SK-N-MC (cell line): ENCODE measurements around the gene EFCAB11.

ENCODE experiments used
- DNase-seq: peaks from one replicate; pipeline ENCODE4 v3.0.0-alpha.2; 2011; ENCODE audit warnings: low read depth, low spot score
- H3K27ac ChIP-seq: fragments of 200-600 bp; sonication (generic); 2 replicates; pipeline ENCODE4 v1.5.1; 2016; ENCODE audit warnings: mixed run types
- H3K36me3 ChIP-seq: fragments of 200-600 bp; sonication (generic); 2 replicates; pipeline ENCODE4 v1.6.1; 2017; ENCODE audit warnings: antibody characterized with exemption, low read length, mixed read lengths; ENCODE audit not compliant: insufficient read depth
- H3K4me3 ChIP-seq: fragments of 200-600 bp; sonication (generic); 2 replicates; pipeline ENCODE4 v1.5.1; 2016
- H3K9ac ChIP-seq: fragments of 200-600 bp; sonication (generic); 2 replicates; pipeline ENCODE4 v1.8.0; 2017; ENCODE audit warnings: mixed run types, mixed read lengths; ENCODE audit not compliant: insufficient read length
- H3K9me3 ChIP-seq: fragments of 200-600 bp; sonication (generic); 2 replicates; pipeline ENCODE4 v1.6.1; 2017; ENCODE audit warnings: low read depth, mild to moderate bottlenecking, antibody characterized with exemption, low read length, moderate library complexity, mixed read lengths
- EZH2 ChIP-seq: fragments of 200-600 bp; sonication (generic); IDR thresholded peaks from one replicate; pipeline ENCODE4 v1.6.1; 2017; ENCODE audit warnings: antibody characterized with exemption
- FOXP2 ChIP-seq: optimal IDR thresholded peaks from 2 replicates; pipeline ENCODE3; 2011; ENCODE audit warnings: mild to moderate bottlenecking, moderate library complexity; ENCODE audit not compliant: insufficient read depth; ENCODE audit errors: extremely low read length, control extremely low read depth
- POLR2AphosphoS5 ChIP-seq: IDR thresholded peaks from 2 replicates; pipeline ENCODE4 v1.6.1; 2012; ENCODE audit warnings: mild to moderate bottlenecking, low read depth, low read length, borderline replicate concordance

The EFCAB11 gene

GRCh38 chr14:89953602-89954001 lies 928 bp downstream of the EFCAB11 start:
- Histone ChIP-seq H3K9ac (peak overlapping the region; percentile 80), H3K36me3 (peaks cover 14% of the 10 kb centered on the region), H3K27ac (no peak overlapping the region), H3K9me3 (no peaks in the 10 kb centered on the region), H3K4me3 (peak overlapping the region; percentile 98)
- DNase-seq, result no peak
- TF ChIP-seq EZH2 (no peak), POLR2AphosphoS5 (no peak), FOXP2 (no peak)

- no peaks in the 10 kb centered on the region for H3K9me3 ChIP-seq
- H3K4me3 ChIP-seq, result no peak overlapping the region
- H3K27ac ChIP-seq, result no peak overlapping the region
- DNase-seq, result no peak
- H3K36me3 ChIP-seq, result peaks cover 4% of the 10 kb centered on the region
- H3K9ac ChIP-seq, result no peak overlapping the region
- no peak for TF ChIP-seq POLR2AphosphoS5
- TF ChIP-seq FOXP2, result no peak
- no peak for TF ChIP-seq EZH2
Measured at GRCh38 chr14:89952576-89952975, 2.0 kb downstream of the EFCAB11 start.

- H3K36me3 ChIP-seq, result no peaks in the 10 kb centered on the region
- no peak for DNase-seq
- no peak for TF ChIP-seq FOXP2
- TF ChIP-seq POLR2AphosphoS5, result no peak
- TF ChIP-seq EZH2, result no peak
- no peak overlapping the region for H3K4me3 ChIP-seq
- no peaks in the 10 kb centered on the region for H3K9me3 ChIP-seq
- no peak overlapping the region for H3K9ac ChIP-seq
- no peak overlapping the region for H3K27ac ChIP-seq
Measured at GRCh38 chr14:89947344-89947743, 7.2 kb downstream of the EFCAB11 start.

GRCh38 chr14:89941830-89942377 lies 12.6 kb downstream of the EFCAB11 start:
- H3K9me3 ChIP-seq, result no peaks in the 10 kb centered on the region
- no peak for DNase-seq
- no peak for TF ChIP-seq FOXP2
- no peak for TF ChIP-seq EZH2
- TF ChIP-seq POLR2AphosphoS5, result no peak
- H3K4me3 ChIP-seq, result no peak overlapping the region
- H3K36me3 ChIP-seq, result no peaks in the 10 kb centered on the region
- H3K9ac ChIP-seq, result no peak overlapping the region
- no peak overlapping the region for H3K27ac ChIP-seq

GRCh38 chr14:89936654-89937185 lies 17.8 kb downstream of the EFCAB11 start:
- no peaks in the 10 kb centered on the region for H3K36me3 ChIP-seq
- no peak for DNase-seq
- TF ChIP-seq FOXP2 (no peak), POLR2AphosphoS5 (no peak), EZH2 (no peak)
- no peak overlapping the region for H3K27ac ChIP-seq
- H3K9me3 ChIP-seq, result no peaks in the 10 kb centered on the region
- no peak overlapping the region for H3K4me3 ChIP-seq
- no peak overlapping the region for H3K9ac ChIP-seq

GRCh38 chr14:89933002-89933401 lies 21.5 kb downstream of the EFCAB11 start:
- no peak for TF ChIP-seq EZH2
- TF ChIP-seq FOXP2, result no peak
- TF ChIP-seq POLR2AphosphoS5, result no peak
- DNase-seq, result no peak
- no peaks in the 10 kb centered on the region for H3K9me3 ChIP-seq

GRCh38 chr14:89927186-89927865 lies 27.2 kb downstream of the EFCAB11 start:
- Histone ChIP-seq H3K27ac (0 out of 2 replicates have a peak overlapping the region, but pooled peaks have one; percentile 7), H3K4me3 (no peak overlapping the region), H3K9me3 (no peaks in the 10 kb centered on the region), H3K9ac (no peak overlapping the region), H3K36me3 (no peaks in the 10 kb centered on the region)
- no peak for TF ChIP-seq POLR2AphosphoS5
- TF ChIP-seq EZH2, result no peak
- no peak for TF ChIP-seq FOXP2
- DNase-seq, result no peak

More at GRCh38 chr14:89933002-89933401, 21.5 kb downstream of the EFCAB11 start:
- no peak overlapping the region for H3K9ac ChIP-seq
- peak overlapping the region; percentile 46 for H3K4me3 ChIP-seq
- no peaks in the 10 kb centered on the region for H3K36me3 ChIP-seq
- peak overlapping the region; percentile 32; the same call in 1 of the 2 replicates for H3K27ac ChIP-seq

GRCh38 chr14:89926694-89927093 lies 27.8 kb downstream of the EFCAB11 start:
- no peak overlapping the region for H3K4me3 ChIP-seq
- no peak for TF ChIP-seq EZH2
- TF ChIP-seq POLR2AphosphoS5, result no peak
- no peak for TF ChIP-seq FOXP2
- no peak overlapping the region for H3K9ac ChIP-seq
- no peaks in the 10 kb centered on the region for H3K36me3 ChIP-seq
- H3K27ac ChIP-seq, result no peak overlapping the region
- DNase-seq, result no peak
- H3K9me3 ChIP-seq, result no peaks in the 10 kb centered on the region

- no peak overlapping the region for H3K27ac ChIP-seq
- no peak overlapping the region for H3K4me3 ChIP-seq
- no peaks in the 10 kb centered on the region for H3K36me3 ChIP-seq
- TF ChIP-seq EZH2 (no peak), FOXP2 (no peak), POLR2AphosphoS5 (no peak)
- H3K9ac ChIP-seq, result no peak overlapping the region
- no peak for DNase-seq
- no peaks in the 10 kb centered on the region for H3K9me3 ChIP-seq
Measured at GRCh38 chr14:89924268-89924667, 30.3 kb downstream of the EFCAB11 start.
